Mammary epithelial cell (primary cell): ENCODE data around the gene GYG2.

Source experiments
- EZH2 ChIP-seq: IDR thresholded peaks from 2 replicates; pipeline ENCODE4 v1.6.1; 2012; ENCODE audit warnings: low read length, inconsistent platforms, borderline replicate concordance
- TF ChIP-seq, protein P1 (sequence below), 2 donors: IDR thresholded peaks in 1 of 2; conservative IDR thresholded peaks in 1 of 2; 2 replicates each; pipeline ENCODE4 v1.5.1; 2011 to 2012; ENCODE audit warnings: inconsistent platforms in 2 of 2, low read length in 2 of 2, mild to moderate bottlenecking in 2 of 2, control low read depth in 1 of 2, low read depth in 1 of 2; ENCODE audit not compliant: insufficient read depth in 1 of 2; ENCODE audit errors: extremely low read depth in 1 of 2

- TF ChIP-seq, protein P1, sequence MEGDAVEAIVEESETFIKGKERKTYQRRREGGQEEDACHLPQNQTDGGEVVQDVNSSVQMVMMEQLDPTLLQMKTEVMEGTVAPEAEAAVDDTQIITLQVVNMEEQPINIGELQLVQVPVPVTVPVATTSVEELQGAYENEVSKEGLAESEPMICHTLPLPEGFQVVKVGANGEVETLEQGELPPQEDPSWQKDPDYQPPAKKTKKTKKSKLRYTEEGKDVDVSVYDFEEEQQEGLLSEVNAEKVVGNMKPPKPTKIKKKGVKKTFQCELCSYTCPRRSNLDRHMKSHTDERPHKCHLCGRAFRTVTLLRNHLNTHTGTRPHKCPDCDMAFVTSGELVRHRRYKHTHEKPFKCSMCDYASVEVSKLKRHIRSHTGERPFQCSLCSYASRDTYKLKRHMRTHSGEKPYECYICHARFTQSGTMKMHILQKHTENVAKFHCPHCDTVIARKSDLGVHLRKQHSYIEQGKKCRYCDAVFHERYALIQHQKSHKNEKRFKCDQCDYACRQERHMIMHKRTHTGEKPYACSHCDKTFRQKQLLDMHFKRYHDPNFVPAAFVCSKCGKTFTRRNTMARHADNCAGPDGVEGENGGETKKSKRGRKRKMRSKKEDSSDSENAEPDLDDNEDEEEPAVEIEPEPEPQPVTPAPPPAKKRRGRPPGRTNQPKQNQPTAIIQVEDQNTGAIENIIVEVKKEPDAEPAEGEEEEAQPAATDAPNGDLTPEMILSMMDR (conservative IDR thresholded peaks at IDR 0.05 in 1 of 2, IDR thresholded peaks at IDR 0.05 in 1 of 2; ENCODE audit: extremely low read depth in 1 of 2, insufficient read depth in 1 of 2, low read depth in 1 of 2, low read length in 2 of 2) = no peak
- no peak for TF ChIP-seq EZH2
Observed at GRCh38 chrX:2824886-2825285, 3.8 kb upstream of the GYG2 start.
